SH-SY5Y (cell line): ENCODE data around the gene CREBZF.

ENCODE experiments used
- GATA2 ChIP-seq: IDR thresholded peaks from 2 replicates; pipeline ENCODE4 v1.6.1; 2011; ENCODE audit warnings: mild to moderate bottlenecking, low read depth, low read length
- GATA3 ChIP-seq: IDR thresholded peaks from 2 replicates; pipeline ENCODE4 v1.6.1; 2011; ENCODE audit warnings: low read depth, mild to moderate bottlenecking, low read length, moderate library complexity

CREBZF gene

GRCh38 chr11:85682330-85683305 lies 17.7 kb upstream of the CREBZF start:
- TF ChIP-seq GATA2 (no peak), GATA3 (no peak)

- no peak for TF ChIP-seq GATA2
- no peak for TF ChIP-seq GATA3
Observed at GRCh38 chr11:85680897-85681296, 16.0 kb upstream of the CREBZF start.

- no peak for TF ChIP-seq GATA3
Observed at GRCh38 chr11:85679576-85679975, 14.6 kb upstream of the CREBZF start.

- no peak for TF ChIP-seq GATA2
- TF ChIP-seq GATA3 = no peak
Observed at GRCh38 chr11:85673393-85673792, 8.5 kb upstream of the CREBZF start.

- no peak for TF ChIP-seq GATA2
- no peak for TF ChIP-seq GATA3
Observed at GRCh38 chr11:85672105-85672902, 7.4 kb upstream of the CREBZF start.

GRCh38 chr11:85668157-85668556 lies 3.2 kb upstream of the CREBZF start:
- TF ChIP-seq GATA3 (no peak), GATA2 (no peak)

- TF ChIP-seq GATA2 = no peak
- TF ChIP-seq GATA3 = no peak
Observed at GRCh38 chr11:85666687-85667086, 1.8 kb upstream of the CREBZF start.

GRCh38 chr11:85665733-85666132 lies 804 bp upstream of the CREBZF start:
- TF ChIP-seq GATA2 (no peak), GATA3 (no peak)

GRCh38 chr11:85663753-85664614 lies 945 bp downstream of the CREBZF start:
- no peak for TF ChIP-seq GATA2
- TF ChIP-seq GATA3 = no peak

GRCh38 chr11:85663080-85663752 lies 1.7 kb downstream of the CREBZF start:
- TF ChIP-seq GATA2 (no peak), GATA3 (no peak)

GRCh38 chr11:85661972-85662664 lies 2.8 kb downstream of the CREBZF start:
- TF ChIP-seq GATA2 (no peak), GATA3 (no peak)

- no peak for TF ChIP-seq GATA2
- no peak for TF ChIP-seq GATA3
Observed at GRCh38 chr11:85658180-85658579, 6.7 kb downstream of the CREBZF start.

GRCh38 chr11:85656777-85657176 lies 8.2 kb downstream of the CREBZF start:
- no peak for TF ChIP-seq GATA3
- no peak for TF ChIP-seq GATA2

- no peak for TF ChIP-seq GATA2
- no peak for TF ChIP-seq GATA3
Observed at GRCh38 chr11:85652786-85653447, 12.0 kb downstream of the CREBZF start.
